Effector memory CD4-positive, alpha-beta T cell (primary cell): ENCODE measurements around the gene SMCO2.

ENCODE experiments used
- DNase-seq, 3 donors: peaks; one replicate each; pipeline ENCODE4 v3.0.0-alpha.2; 2020
- H3K27ac ChIP-seq: 2 replicates; pipeline ENCODE4 v1.7.0; 2013; ENCODE audit warnings: mild to moderate bottlenecking, low read length, moderate library complexity; ENCODE audit not compliant: insufficient read depth, poor library complexity, severe bottlenecking
- H3K27me3 ChIP-seq: replicated peaks from 2 replicates; pipeline ENCODE4 v1.7.0; 2013; ENCODE audit warnings: mild to moderate bottlenecking, low read length; ENCODE audit not compliant: insufficient read depth, control insufficient read depth, poor library complexity, severe bottlenecking
- H3K36me3 ChIP-seq: 2 replicates; pipeline ENCODE4 v1.7.0; 2013; ENCODE audit warnings: mild to moderate bottlenecking, low read length, moderate library complexity; ENCODE audit not compliant: control insufficient read depth, insufficient read depth
- H3K4me1 ChIP-seq: 2 replicates; pipeline ENCODE4 v1.7.0; 2013; ENCODE audit warnings: low read length, mild to moderate bottlenecking; ENCODE audit not compliant: control insufficient read depth, insufficient read depth, poor library complexity, severe bottlenecking
- H3K4me3 ChIP-seq: 2 replicates; pipeline ENCODE4 v1.7.0; 2013; ENCODE audit warnings: low read length, low read depth, mild to moderate bottlenecking; ENCODE audit not compliant: insufficient read depth, poor library complexity, severe bottlenecking
- H3K9me3 ChIP-seq: 2 replicates; pipeline ENCODE4 v1.7.0; 2013; ENCODE audit warnings: mild to moderate bottlenecking, low read length, moderate library complexity; ENCODE audit not compliant: control insufficient read depth

The SMCO2 gene

DNA sequence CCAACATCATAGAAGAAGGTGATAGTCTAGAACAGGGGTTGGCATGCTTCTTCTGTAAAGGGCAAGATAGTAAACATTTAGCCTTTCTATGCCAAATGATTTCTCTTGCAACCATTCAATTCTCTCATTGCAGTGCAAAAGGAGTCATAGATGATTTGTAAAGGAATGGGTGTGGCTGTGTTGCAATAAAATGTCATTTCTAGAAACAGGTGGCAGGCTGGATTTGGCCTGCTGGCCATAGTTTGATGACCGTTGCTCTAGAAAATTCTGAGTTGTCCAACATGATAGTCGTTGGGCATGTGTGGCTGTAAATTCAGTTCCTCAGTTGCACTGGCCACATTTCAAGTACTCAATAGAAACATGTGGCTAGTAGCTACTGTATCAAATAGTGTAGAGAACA, 21.7 kb downstream of the SMCO2 start:
- Histone ChIP-seq H3K27me3 (peaks cover 3% of the 10 kb centered on the region), H3K4me3 (no peak overlapping the region), H3K9me3 (no peaks in the 10 kb centered on the region), H3K36me3 (no peaks in the 10 kb centered on the region), H3K4me1 (no peaks in the 10 kb centered on the region), H3K27ac (no peak overlapping the region)
- no peak for DNase-seq

DNA sequence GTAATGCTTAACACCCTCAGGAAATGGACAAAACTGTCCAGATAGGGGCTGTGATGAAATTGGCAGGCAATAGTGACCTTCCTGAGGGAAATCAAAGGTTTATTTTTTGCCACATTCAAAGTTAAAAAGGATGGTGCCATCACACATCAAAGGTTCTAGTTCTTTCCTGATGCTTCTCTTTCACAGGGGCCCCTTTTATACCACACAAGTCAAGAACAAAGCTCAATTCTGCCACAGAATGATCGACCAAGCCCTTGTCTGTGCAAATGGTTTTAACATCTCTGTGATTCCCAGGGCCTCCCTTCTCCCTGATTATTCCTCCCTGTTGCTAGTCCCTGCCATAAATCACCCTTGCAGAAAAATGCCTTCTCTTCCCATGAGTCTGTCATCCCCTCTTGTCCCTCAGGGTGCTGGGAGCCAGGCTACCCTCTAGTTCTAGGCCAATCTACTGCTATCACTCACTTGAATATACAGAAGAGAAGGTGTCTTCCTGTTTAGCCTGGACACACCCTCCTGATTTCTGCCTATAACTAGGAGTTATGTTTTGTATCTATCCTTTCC, 22.7 kb downstream of the SMCO2 start:
- Histone ChIP-seq H3K9me3 (no peaks in the 10 kb centered on the region), H3K27me3 (peaks cover 3% of the 10 kb centered on the region), H3K36me3 (no peaks in the 10 kb centered on the region), H3K4me1 (no peaks in the 10 kb centered on the region), H3K27ac (no peak overlapping the region), H3K4me3 (no peak overlapping the region)
- DNase-seq: no peak

DNA sequence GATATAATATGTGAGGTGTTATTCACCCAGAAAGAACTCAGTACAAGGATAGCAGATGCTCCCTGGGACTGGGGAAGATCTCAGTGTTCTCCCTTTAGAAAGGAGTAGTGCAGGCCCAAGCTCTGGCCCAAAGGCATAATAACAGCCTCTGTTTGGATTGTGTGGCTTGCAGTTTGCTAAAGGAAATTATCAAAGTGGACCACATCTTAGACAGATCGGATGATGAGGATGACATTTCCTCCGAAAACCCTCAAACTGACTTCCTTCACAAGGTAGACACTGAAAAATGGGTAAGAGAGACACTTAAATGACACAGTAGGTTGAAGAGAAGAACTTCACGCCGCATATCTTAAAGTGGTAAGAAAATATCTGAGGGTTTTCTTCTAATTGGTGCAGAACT, 26.1 kb downstream of the SMCO2 start:
- no peaks in the 10 kb centered on the region for H3K36me3 ChIP-seq
- no peak overlapping the region for H3K4me3 ChIP-seq
- no peaks in the 10 kb centered on the region for H3K4me1 ChIP-seq
- peaks cover 3% of the 10 kb centered on the region for H3K27me3 ChIP-seq
- H3K9me3 ChIP-seq: peaks cover under 1% of the 10 kb centered on the region
- H3K27ac ChIP-seq: no peak overlapping the region
- DNase-seq: no peak

DNA sequence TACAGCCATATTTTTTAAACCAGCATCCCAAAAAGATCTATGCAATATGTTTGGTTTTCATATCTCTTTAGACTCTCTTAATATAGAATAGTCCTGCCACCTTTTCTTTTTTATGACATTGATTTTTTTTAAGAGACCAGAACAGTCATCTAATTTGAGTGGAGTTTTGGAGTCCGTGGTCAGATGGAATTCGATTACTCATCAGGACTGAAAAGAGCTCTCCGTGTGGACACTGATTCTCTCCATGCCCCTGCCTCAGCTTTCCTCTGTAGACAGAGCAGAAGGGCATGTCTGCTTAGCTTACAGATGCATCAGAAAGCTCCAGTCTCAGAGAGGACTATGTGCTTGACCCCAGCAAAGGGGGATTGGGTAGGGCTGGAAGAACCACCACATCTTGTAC, 27.8 kb downstream of the SMCO2 start:
- DNase-seq: no peak
- Histone ChIP-seq H3K4me1 (no peaks in the 10 kb centered on the region), H3K36me3 (no peaks in the 10 kb centered on the region), H3K27ac (no peak overlapping the region), H3K9me3 (peaks cover 8% of the 10 kb centered on the region), H3K27me3 (peaks cover 3% of the 10 kb centered on the region), H3K4me3 (no peak overlapping the region)

DNA sequence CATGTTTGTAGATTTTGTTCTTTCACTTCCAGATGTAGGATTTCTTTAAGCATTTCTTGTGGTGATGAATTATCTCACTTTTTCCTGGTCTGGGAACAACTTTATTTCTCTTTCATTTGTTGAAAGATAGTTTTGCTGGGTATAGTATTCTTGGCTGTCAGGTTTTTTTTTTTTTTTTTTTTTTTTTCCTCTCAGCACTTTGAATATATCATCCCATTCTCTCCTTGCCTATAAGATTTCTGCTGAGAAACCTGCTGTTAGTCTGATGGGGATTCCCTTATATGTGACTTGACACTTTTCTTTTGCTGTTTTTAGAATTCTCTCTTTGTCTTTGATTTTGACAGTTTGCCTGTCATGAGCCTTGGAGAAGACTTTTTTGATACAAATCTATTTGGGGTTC, 30.5 kb downstream of the SMCO2 start:
- no peak overlapping the region for H3K27ac ChIP-seq
- H3K4me3 ChIP-seq: no peak overlapping the region
- no peak for DNase-seq
- H3K27me3 ChIP-seq: peaks cover under 1% of the 10 kb centered on the region
- H3K9me3 ChIP-seq: peaks cover 8% of the 10 kb centered on the region
- no peaks in the 10 kb centered on the region for H3K36me3 ChIP-seq
- no peaks in the 10 kb centered on the region for H3K4me1 ChIP-seq

DNA sequence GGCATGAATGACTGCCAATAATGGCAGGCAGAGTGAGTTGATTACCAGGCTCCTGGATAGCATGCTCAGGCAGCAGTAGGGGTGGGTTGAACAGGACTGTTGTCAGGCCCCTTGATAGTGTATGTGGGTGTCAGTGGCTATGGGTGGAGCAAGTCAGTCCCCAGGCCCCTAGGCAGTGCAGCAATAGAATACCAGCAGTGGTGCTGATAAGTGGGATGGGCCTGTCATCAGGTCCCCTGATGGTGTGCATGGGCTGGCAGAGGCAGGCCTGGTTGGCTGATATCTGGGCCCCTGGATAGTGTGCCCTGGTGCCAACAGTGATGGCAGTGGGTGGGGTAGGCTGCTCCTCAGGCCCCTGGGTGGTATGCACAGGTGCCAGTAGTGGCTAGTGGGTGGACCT, 32.4 kb downstream of the SMCO2 start:
- H3K27ac ChIP-seq: no peak overlapping the region
- H3K36me3 ChIP-seq: no peaks in the 10 kb centered on the region
- no peak overlapping the region for H3K4me3 ChIP-seq
- H3K4me1 ChIP-seq: no peaks in the 10 kb centered on the region
- no peak for DNase-seq
- no peaks in the 10 kb centered on the region for H3K27me3 ChIP-seq
- H3K9me3 ChIP-seq: peaks cover 8% of the 10 kb centered on the region

DNA sequence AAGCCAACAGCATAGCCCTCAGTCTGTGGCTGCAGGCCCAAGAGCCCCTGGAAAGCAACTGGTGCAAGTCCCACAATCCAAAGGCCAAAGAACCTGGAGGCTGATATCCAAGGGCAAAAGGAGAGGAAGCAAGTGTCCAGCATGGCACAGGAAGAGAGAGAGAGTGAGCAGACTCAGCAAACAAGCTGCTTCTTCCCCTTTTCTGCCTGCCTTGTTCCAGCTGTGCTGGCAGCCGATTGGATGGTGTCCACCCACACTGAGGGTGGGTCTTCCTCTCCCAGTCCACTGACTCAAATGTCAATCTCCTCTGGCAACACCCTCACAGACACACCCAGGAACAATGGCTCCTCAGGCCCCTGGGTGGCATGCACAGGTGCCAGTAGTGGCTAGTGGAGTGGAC, 33.5 kb downstream of the SMCO2 start:
- DNase-seq: no peak
- H3K27ac ChIP-seq: no peak overlapping the region
- no peaks in the 10 kb centered on the region for H3K27me3 ChIP-seq
- no peaks in the 10 kb centered on the region for H3K4me1 ChIP-seq
- H3K36me3 ChIP-seq: no peaks in the 10 kb centered on the region
- H3K4me3 ChIP-seq: no peak overlapping the region
- H3K9me3 ChIP-seq: peaks cover 8% of the 10 kb centered on the region

DNA sequence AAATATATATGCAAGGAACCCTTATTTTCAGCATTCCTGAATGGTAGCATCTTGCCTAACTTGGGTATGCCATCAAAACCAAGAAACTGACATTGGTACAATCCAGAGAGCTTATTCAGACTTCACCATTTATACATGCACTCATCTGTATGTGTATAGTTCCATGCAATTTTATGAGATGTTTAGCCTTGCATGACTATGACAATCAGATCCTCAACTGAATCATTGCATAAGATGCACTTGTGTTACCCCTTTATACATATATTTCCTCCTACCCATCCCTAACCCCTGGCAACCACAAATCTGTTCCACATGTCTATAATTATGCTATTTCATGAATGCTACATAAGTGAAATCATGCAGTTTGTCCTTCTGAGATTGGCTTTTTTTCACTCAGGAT, 40.4 kb downstream of the SMCO2 start:
- Histone ChIP-seq H3K27me3 (no peaks in the 10 kb centered on the region), H3K36me3 (no peaks in the 10 kb centered on the region), H3K9me3 (no peaks in the 10 kb centered on the region), H3K4me1 (no peaks in the 10 kb centered on the region), H3K4me3 (no peak overlapping the region), H3K27ac (no peak overlapping the region)
- no peak for DNase-seq

DNA sequence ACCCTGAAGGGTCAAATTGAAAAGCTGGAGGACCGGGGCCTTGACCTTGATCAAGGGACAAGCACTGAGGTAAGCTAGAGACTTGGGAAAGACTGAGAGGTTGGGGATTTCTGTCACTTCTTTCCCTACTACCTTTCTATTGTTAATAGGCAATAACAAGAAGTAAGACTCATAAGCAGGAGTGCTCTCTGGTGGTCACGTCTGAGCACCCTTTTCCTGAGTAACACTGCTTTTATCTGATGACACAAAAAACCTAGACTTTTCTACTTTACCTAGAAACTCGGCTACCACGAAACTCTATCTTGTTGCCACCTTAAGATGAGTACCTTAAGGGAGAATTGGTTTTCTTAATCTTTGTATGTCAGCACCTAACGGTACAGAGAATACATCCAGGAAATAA, 41.9 kb downstream of the SMCO2 start:
- Histone ChIP-seq H3K9me3 (no peaks in the 10 kb centered on the region), H3K27me3 (no peaks in the 10 kb centered on the region), H3K4me1 (no peaks in the 10 kb centered on the region)

DNA sequence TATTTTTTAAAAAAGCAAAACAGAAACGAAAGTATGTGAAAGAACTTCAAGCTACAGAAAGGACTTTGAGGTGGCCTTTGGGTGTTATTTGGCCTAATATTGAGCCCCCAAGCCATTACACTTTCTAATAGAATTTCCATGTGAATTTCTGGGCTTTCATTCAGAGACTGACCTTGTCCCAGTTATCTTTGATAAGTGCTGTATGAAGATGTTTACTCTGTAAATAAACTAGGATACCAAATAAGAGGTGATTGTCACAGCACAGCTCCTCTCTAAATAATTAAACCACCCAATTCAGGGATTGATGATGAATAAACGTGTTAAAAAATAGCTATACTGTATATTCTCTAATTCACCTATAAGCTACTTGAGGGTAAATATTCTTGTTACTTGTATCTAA, 44.7 kb downstream of the SMCO2 start:
- DNase-seq: no peak
- Histone ChIP-seq H3K4me3 (no peak overlapping the region), H3K27me3 (no peaks in the 10 kb centered on the region), H3K36me3 (no peaks in the 10 kb centered on the region), H3K4me1 (no peaks in the 10 kb centered on the region), H3K9me3 (no peaks in the 10 kb centered on the region), H3K27ac (no peak overlapping the region)

More for the DNA sequence above, 41.9 kb downstream of the SMCO2 start:
- no peak for DNase-seq
- Histone ChIP-seq H3K27ac (no peak overlapping the region), H3K4me3 (no peak overlapping the region), H3K36me3 (no peaks in the 10 kb centered on the region)
